GM19397 (cell line): ENCODE data around the gene EPHB6.

Source experiments
- ATAC-seq: cut with Tn5 transposase; IDR thresholded peaks from one replicate; pipeline ENCODE4 v1.9.1; 2021; ENCODE audit warnings: mild to moderate bottlenecking, moderate library complexity; ENCODE audit not compliant: unreplicated experiment

The EPHB6 gene

DNA sequence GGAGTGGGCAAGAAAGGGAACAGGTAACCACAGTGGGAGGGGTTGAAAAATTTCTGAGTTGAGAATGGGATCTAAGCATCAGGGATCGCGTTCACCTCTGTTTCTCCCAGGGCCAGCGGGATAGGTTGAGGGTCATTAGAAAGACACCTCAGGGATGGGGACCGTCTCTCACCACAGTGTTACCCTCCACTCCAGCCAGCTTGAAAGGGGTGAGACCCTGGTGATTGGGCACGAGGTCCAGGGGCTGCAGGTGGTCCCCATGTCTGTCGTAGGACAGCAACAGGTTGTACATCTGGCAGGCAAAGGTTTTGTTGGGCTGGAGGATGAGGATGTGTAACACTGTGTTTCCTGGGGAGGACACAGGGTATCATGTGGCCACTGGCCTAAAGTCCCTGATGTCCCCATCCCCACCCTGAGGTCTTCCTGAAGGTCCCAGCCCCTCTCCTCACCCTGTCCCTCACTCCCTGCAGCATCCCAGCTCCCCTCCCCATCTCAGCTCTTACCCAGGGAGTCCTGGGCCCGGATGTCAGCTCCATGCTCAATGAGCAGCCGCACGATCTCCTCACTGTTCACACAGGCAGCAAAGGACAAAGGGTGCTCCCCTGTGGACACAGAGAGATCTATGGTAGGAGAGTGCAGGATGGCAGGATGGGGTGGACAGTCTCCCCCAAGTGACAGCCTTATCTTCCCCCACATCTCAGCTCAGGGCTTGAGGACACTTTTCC, 21.5 kb downstream of the EPHB6 start:
- ATAC-seq: no peak

DNA sequence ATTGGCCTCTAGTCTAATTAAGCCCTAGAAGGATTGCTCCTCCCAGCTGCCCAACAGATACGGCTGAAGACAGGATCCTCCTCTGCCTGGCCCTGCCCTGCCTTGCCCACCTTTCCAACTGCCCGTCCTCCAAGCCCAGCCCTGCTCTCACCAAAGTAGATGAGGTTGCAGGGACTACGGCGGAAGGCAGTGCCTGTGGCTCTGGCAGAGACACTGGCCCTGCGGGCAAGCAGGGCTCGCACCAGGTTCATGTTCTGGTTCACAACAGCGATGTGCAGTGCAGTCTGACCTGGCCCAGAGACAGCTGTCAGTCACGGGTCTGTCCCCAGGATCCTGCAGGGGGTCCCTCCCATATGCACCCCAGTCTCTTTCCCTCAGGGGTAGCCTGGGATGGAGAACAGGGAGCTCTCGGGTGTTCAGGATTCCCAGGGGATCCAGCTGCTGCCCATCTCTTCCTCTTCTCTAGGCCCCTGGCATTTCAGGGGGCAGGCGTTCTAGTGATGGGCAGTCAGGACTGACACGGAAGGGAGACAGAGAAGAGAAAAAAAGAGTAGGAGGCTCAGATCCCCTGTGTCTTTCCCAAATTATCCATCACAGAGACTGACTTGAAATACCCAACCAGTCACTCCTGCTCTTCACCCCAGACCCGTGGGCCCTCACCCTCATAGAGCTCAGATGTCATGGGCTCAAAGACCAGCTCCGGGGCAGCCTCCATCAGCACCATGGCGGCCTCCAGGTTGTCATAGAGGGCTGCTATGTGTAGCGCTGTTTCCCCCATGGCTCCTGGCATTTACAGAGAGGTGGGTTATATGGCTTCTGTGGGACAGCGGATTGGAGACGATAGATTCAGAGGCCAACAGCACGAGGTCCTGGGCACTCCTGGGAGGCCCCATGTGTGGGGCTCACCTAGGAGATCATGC, 22.4 kb downstream of the EPHB6 start:
- no peak for ATAC-seq

DNA sequence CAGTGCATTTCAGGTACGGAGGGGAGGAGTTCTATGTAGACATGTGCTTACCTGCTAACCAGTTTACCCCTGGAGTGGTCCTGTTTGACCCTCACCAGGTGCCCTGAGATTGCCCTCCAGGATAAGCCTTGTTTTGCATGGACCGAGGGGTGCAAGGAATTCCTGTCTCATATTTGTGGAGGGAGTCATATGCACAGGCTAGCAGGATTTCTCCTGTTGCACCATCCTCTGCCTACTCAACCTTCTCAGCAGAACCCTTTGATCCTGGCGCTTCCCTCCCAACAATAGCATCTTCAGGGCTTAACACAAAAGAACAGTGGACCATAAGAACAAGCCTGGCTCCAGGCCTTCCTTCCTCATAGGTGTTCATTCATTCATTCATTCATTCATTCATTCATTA, 23.4 kb downstream of the EPHB6 start:
- ATAC-seq: no peak

DNA sequence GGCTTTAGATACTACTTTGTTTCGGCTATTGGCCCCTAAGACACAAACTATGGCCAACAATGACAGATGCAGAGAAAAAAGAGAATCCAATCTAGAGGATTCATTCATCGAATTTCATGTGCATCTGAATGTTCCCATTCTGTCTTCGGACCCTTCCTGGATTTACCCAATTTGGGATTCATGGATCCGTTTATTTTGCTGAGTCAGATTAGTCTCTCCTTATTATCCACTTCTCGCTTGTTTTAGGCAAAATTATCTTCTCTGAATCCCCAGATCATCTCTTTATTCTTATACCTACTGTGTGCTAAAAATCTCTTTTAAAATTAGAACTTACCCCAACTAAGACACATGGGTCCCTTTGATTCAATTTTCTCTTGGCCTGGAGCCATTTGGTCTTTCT, 24.2 kb downstream of the EPHB6 start:
- no peak for ATAC-seq

DNA sequence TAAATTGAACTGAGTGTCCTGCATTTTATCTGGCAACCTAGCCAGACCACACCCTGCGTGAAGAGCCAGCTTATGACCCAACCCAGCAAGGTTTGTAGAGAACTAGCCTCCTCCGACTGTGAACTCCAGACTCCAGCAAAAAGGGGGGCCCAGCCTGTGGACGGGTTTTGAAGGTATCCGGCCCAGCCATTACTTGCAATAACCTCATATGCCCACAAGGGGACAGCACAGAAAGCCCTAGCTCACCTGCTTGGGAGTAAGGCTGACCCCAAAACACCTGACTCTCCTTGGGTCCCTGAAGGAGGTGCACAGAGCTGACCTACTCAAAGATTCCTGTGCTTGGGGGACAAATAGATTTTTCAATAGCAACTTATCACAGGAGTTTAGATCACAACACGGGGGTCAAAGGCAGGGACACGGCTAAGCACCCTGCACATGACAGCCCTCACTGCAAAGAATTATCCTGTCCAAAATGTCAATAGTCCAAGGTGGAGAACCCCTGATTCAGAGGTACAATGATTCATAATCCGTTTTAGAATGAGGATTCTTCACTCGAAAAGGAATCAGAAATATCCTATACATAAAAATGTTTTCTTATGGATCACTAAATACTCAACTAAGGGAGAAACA, 26.1 kb downstream of the EPHB6 start:
- no peak for ATAC-seq

DNA sequence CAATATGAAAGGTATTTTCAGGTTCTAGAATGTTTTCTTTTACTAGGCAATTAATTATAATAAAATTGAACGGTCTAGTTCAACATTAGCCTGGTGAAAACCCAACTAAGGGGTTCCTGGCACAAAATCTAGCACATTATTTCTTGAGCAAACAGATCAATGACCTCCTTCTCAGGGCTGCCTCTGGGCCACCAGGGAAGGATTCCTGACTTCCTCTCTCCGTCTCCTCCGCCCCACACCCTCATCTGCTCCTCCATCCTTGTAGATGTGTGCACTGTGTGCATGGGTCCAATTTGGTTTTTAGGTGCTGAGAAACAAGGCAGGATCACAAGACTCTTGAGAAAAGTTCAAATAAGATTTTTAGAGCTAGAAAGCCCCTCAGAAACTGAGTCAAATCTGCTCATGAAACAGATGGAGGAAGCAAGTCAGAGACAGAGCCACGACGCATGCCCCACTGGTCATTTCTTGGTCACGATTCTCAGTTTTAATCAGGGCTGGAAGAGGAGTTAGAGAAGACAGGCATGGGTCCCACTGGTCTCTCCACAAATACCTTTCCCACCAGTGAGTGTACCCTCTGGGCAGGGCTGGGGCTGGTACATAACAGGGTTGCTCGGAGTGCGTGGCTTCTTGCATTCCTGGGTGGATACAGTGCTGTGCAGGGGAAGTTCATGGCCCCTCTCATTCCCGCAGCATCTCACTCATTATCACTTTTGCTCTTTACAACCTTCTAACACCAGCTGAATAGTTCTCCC, 26.9 kb downstream of the EPHB6 start:
- ATAC-seq: no peak

DNA sequence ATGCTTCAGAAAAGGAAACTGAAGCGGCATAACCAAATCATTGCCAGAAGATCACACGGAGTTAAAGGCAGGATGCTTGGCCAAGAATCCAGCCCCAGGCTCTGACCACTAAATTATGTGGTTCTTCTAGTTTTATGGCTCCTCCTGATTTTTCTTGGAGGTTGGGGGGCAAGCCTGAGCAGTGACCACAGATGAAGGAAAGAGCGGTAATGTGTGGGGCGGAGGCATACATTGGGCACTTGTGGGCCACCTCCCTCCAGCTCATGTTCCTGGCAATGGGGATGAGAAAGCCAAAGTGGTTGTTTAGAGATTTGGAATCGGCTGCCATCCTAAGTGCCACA, 27.4 kb downstream of the EPHB6 start:
- ATAC-seq: no peak

DNA sequence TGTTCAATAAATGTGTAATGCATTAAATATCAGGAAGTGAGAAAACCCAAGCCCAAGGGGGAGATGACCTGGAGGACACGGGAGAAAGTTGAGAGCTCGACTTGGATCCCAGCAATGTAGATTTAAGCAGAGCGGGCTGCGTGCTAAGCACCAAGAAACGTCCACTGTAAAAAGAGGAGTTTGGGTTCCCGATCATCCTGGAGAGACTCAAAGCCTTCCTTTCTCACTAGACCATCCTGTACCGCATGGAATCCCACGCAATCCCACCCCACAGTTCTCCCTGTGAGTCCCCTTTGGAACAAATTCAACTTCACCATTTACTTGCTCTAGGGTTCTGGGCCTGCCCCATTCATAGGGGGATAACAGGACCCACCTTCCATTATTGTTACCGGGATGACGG, 28.3 kb downstream of the EPHB6 start:
- ATAC-seq: no peak

DNA sequence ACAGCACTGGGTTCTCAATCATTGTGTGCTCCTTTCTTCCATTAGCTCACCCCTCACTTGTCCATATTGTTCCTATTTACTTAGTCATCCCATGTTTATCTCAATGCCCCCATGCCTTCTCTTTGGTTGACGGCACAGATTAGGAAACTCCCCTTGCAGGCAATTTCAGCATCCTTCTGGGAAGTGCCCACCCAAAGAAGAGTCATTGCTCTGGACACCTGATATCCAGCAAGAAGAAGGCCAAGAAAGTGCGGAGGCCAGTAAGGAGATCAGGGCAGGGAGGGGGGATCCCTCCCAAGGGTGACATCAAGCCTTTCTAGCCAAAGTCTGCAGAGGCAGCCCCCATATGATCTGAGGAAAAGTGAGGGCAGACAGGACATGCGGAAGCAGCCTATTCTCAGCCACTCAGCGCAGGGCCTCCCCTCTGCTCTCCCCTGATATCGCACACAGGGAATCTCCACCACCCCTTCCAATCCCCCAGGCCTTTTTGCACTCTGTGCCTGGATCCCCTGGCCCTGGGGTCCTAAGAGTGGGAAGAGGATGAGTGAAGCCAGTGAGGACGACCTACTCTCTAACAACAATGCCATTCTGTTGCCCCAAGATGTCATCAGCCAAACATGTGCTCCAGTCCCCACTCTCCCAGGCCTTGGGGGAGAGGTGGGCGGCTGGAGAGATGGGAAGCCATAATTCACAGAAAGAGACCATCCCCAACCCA, 28.9 kb downstream of the EPHB6 start:
- ATAC-seq: no peak

DNA sequence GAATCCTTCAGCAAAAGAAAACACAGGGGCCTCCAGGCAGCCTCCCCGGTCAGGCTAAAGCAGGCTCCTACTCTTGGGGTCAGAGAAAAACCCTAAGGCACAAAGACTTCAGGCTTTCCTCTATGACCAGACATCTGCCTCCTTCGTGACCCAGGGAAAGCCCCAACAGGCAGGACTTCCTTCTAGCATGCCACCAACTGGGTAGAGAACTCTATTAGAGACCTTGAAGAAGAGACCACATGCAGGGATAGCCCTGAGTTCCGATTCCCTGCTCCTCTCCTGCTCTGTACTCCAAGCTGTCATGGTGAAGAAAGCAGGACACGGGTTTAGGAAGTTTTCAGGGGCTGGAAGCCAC, 29.4 kb downstream of the EPHB6 start:
- ATAC-seq: no peak

DNA sequence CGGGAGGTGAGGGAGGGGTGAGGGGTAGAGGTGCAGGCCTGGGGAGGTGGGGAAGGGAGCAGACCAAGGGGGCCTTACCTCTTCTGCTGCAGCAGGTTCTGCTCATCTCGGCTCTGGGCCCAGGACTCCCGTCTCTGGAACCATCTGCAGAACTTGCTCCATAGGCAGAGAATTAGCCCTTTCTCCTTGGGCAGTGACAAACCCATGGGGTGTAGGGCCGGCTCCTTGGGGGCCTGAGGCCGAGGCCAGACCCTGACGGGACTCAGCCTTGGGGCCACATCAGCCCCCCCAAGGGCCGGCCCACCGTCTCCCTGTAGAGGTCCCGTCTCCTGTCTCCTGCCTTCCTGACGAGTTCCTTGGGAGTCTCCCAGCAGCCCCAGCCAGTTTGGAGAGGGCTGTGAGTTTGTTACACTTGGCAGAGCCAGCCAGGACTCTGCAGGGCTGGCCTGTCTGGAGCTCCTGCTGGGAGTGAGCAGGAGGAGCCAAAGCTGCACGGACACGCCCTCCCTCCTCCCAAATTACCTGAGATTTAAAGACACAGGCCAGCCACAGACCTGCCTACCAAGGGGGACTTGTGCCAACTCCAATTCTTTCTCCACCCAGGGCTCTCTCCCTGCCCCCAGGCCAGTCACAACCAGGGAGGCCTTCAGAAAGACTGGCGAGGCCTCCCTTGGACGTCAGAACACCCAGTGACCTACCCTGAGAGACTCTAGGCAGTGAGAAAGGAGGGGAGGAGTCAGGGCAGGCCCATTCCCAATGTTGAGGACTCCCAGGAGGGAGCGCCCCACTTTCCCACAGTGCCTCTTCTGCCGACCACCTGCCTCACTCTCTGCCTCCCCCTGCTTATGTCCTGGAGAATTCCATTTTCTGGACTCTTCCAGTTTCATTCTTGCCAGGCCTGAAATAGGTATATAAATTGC, 30.7 kb downstream of the EPHB6 start, which contains the start of gene TRPV6:
TSS of gene TRPV6 (minus strand) at position 435 of the 920 bp plus-strand sequence.
- ATAC-seq: no peak

DNA sequence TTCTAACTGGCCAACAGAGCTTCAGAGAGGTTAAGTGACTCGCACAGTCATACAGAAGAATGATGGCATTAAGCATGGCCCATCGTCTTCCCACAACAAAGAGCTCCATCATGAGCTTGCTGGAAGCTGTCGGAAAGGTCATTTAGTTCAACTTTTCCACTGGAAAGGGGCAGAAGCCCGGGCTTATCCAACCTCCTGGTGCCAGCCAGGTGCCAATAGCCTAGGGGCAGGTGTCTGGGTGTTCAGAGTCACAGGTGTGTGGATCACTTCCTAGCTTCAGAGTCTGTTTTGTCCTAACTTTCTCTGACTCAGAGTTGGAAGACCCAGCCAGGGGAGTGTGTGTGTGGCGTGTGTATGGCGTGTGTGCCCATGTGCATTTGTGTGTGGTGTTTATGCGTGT, 32.0 kb downstream of the EPHB6 start:
- ATAC-seq: no peak

DNA sequence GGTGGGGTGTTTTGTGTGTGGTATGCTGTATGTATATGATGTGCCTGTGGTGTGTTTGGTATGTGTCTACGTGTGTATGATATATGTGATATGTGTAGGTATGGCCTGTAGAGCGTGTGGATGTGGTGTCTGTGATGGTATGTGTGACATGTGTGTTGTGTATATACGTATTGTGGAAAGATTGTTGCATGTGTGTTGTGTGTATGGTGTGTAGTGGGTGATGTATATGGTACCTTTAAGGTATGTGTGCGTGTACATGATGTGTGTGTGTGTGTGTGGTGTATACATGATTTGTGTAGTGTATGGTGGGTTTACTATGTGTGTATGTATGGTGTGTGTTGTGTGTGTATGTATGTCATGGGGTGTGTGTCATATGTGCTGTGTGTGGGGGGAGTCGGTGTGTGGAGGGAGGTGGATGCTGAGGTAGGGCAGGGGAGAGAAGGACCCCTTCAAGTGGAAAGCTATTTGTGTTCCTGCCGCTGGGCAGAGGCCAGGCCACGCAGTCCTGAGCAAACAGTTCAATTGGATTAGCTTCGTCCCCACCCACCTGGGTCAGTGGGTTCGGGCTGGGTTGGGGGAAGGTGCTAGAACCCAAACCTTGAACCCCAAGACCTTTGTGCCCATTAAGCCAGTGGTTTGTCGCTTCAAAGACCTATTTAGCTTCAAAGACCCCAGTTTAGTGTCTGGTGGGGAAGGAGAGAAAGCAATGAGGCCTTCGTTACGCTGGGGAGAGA, 32.6 kb downstream of the EPHB6 start:
- ATAC-seq: no peak

DNA sequence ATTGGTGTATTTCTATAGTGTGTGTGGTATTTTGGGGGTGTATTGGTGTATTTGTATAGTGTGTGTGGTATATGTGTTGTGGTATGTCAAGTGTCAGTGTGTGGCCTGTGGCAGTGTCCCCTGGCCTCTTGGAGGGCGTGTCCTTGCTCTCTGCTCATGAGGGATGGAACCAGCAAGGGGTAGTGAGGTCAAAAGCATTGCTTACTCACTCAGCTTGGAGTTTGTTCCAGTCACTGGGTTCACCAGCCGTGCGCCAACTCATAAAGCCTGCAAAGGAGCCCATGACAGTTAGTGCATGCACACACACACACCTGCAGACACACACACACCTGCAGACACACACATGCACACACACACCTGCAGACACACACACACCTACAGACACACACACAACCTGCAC, 34.9 kb downstream of the EPHB6 start:
- ATAC-seq: no peak

DNA sequence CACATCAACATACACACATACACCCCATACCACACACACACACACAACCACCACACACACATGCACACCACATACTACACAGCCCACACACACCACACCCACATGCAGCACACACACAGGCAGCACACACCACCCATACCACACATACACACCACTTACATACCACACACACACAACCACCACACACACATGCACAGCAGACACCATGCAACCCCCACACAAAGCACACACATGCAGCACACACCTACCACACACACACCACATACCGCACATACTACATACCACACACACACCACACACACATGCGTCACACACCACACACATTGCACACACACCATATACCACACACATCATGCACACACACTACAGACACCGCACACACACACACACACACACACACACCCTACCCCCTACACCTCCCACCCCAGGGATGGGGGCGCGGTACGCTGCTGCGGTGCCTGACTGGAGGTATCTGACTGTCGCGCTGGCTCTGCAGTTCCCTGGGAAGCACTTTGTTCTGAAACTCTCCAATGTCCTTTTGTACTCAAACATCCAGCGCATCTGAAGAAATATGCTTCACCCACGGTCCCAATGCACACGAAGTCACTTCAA, 36.1 kb downstream of the EPHB6 start:
- no peak for ATAC-seq

DNA sequence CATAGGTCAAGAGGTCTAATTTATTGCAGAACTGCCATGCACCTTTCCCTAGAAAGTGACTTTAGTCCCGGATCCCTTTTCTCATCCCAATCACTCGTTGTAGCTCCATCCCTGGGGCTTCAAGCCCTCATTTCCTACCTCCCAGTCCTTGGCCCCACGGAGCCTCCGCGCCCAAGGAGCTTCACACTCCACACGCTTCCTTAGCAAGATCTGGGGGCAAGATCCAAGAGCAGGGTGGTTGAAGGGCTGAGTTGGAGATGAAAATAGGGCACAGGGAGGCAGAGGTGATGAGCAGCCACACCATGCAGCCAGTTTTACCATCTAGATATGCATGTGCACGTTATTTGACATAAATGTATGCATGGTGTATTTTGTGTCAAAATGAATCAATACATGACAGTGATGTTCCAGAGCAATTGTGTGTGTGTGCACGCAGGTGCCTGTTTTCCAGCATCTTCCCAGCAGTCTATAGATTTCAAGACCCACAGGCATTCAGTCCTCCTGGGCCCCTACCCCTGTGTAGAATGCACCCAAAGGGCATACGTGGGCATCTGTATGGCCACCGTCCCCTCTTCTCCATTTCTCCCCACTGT, 36.7 kb downstream of the EPHB6 start:
- ATAC-seq: no peak

DNA sequence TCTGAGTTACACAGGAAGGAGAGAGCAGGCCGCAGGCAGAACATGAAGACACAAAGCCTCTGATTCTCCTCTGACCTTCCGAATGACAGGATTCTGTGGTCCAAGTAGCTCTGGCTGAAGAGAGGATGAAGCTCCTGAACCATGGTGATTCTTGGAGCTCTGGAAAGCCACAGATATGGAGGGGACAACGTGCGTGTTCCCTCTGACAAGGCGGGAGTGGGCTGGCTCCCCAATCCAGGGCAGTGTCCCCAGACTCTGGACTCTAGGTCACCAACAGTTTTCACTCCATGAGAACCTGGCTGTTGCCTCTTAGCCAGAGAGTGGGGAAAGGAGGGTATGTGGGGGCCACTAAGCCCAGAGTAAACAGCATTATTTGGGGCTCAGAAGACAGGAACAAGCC, 38.1 kb downstream of the EPHB6 start:
- no peak for ATAC-seq
